Endothelial cell of umbilical vein (primary cell): ENCODE measurements around the gene IL16. TPM values are rescaled to one million over a fixed set of nuclear protein-coding genes. Genes with fewer than 3 reads are reported as not detected.

ENCODE experiments used
- BruUV-seq: library from RNA; stranded (reverse); fragments of 400-500 nt; replicated peaks from 2 replicates; lab custom pipeline; 2021; lab: Mats Ljungman, UMichigan
- CTCF ChIA-PET: fragments of 300-600, 350-600 bp; sonication (Branson Sonifier 250); formaldehyde crosslinking; loops from one replicate; lab custom pipeline; 2021; ENCODE audit warnings: antibody characterized with exemption, inconsistent platforms; lab: Charles Lee
- POLR2A ChIA-PET: fragments of 300-600, 350-600 bp; sonication (Branson Sonifier 250); formaldehyde crosslinking; loops from one replicate; lab custom pipeline; 2021; ENCODE audit warnings: antibody characterized with exemption, inconsistent platforms; lab: Charles Lee
- DNase-seq: peaks from one replicate; pipeline ENCODE4 v3.0.0-alpha.2; 2011; ENCODE audit warnings: low read depth, low spot score
- FAIRE-seq: peaks from 2 replicates; lab custom pipeline; 2011; peaks lifted over from hg19 to GRCh38; lab: Jason Lieb, UNC
- H2AFZ ChIP-seq: 2 replicates; pipeline ENCODE4 v1.6.0; 2012; ENCODE audit warnings: low read depth, low read length, control low read depth, inconsistent platforms
- H3K27ac ChIP-seq: 2 replicates; pipeline ENCODE4 v1.5.1; 2011; ENCODE audit warnings: low read depth, mild to moderate bottlenecking, control low read depth, low read length, moderate library complexity; ENCODE audit not compliant: insufficient read depth
- H3K27me3 ChIP-seq, 2 experiments: 2 replicates each; pipeline versions ENCODE4 v1.6.0 to v1.6.1; 2011; ENCODE audit warnings: low read length in 2 of 2, mixed read lengths in 1 of 2; ENCODE audit not compliant: control insufficient read depth in 2 of 2, insufficient read depth in 2 of 2
- H3K36me3 ChIP-seq, 2 experiments: 2 replicates in 1 of 2; 3 replicates in 1 of 2; pipeline ENCODE4 v1.5.1; 2011; ENCODE audit warnings: low read length in 2 of 2, mild to moderate bottlenecking in 1 of 2, moderate library complexity in 1 of 2; ENCODE audit not compliant: control insufficient read depth in 2 of 2, insufficient read depth in 2 of 2; ENCODE audit errors: extremely low read depth in 1 of 2
- H3K4me1 ChIP-seq: 3 replicates; pipeline ENCODE4 v1.5.1; 2011; ENCODE audit warnings: mild to moderate bottlenecking, low read length; ENCODE audit not compliant: control insufficient read depth, insufficient read depth; ENCODE audit errors: extremely low read depth
- H3K4me2 ChIP-seq: 2 replicates; pipeline ENCODE4 v1.6.1; 2011; ENCODE audit warnings: low read length, control low read depth, mixed read lengths; ENCODE audit not compliant: insufficient read depth
- H3K4me3 ChIP-seq, 3 experiments: fragments of 200-600 bp in 1 of 3; sonication (generic), shearing (Covaris generic) in 1 of 3; replicated peaks in 1 of 3; 2 replicates each; pipeline ENCODE4 v1.5.1; 2011 to 2016; ENCODE audit warnings: control low read depth in 3 of 3, low read length in 3 of 3, mild to moderate bottlenecking in 2 of 3, inconsistent platforms in 1 of 3, low read depth in 1 of 3, moderate library complexity in 1 of 3; ENCODE audit not compliant: insufficient read depth in 1 of 3
- H3K79me2 ChIP-seq: 2 replicates; pipeline ENCODE4 v1.6.0; 2012; ENCODE audit warnings: low read length, inconsistent platforms; ENCODE audit not compliant: control insufficient read depth, insufficient read depth
- H3K9ac ChIP-seq: replicated peaks from 2 replicates; pipeline ENCODE3; 2011; ENCODE audit warnings: low read length, control low read depth; ENCODE audit not compliant: insufficient read depth; ENCODE audit errors: extremely low read depth
- H3K9me1 ChIP-seq: replicated peaks from 3 replicates; pipeline ENCODE4 v1.6.0; 2011; ENCODE audit warnings: mild to moderate bottlenecking, low read length; ENCODE audit not compliant: control insufficient read depth, insufficient read depth; ENCODE audit errors: extremely low read depth
- H3K9me3 ChIP-seq: replicated peaks from 2 replicates; pipeline ENCODE4 v1.5.1; 2012; ENCODE audit warnings: low read length, inconsistent platforms; ENCODE audit not compliant: control insufficient read depth, insufficient read depth
- H4K20me1 ChIP-seq: replicated peaks from 2 replicates; pipeline ENCODE3; 2011; ENCODE audit warnings: mild to moderate bottlenecking, low read length; ENCODE audit not compliant: control insufficient read depth, insufficient read depth; ENCODE audit errors: extremely low read depth
- CTCF ChIP-seq, 2 donors: IDR thresholded peaks; 1 replicate in 1 of 2; 2 replicates in 1 of 2; pipeline ENCODE4 v1.5.1; 2011; ENCODE audit warnings: low read length in 2 of 2, mild to moderate bottlenecking in 2 of 2, moderate library complexity in 2 of 2, control low read depth in 1 of 2, inconsistent platforms in 1 of 2, low read depth in 1 of 2; ENCODE audit not compliant: insufficient read depth in 1 of 2; ENCODE audit errors: extremely low read depth in 1 of 2
- EZH2 ChIP-seq: IDR thresholded peaks from 2 replicates; pipeline ENCODE4 v1.6.1; 2012; ENCODE audit warnings: borderline replicate concordance, low read depth, mild to moderate bottlenecking, moderate library complexity, low read length, inconsistent platforms; ENCODE audit not compliant: severe bottlenecking
- FOS ChIP-seq: IDR thresholded peaks from 2 replicates; pipeline ENCODE4 v1.6.1; 2011; ENCODE audit warnings: mild to moderate bottlenecking, low read length, moderate library complexity, borderline replicate concordance; ENCODE audit not compliant: insufficient read depth
- GATA2 ChIP-seq: IDR thresholded peaks from 2 replicates; pipeline ENCODE4 v1.7.0; 2011; ENCODE audit warnings: low read depth, mild to moderate bottlenecking, moderate library complexity, mixed read lengths, low read length; ENCODE audit not compliant: insufficient read length, insufficient read depth
- JUN ChIP-seq: IDR thresholded peaks from 2 replicates; pipeline ENCODE4 v1.6.1; 2011; ENCODE audit warnings: borderline replicate concordance, low read depth; ENCODE audit not compliant: insufficient read length, insufficient read depth
- MAX ChIP-seq: IDR thresholded peaks from 2 replicates; pipeline ENCODE4 v1.6.1; 2011; ENCODE audit not compliant: insufficient read depth, insufficient read length
- MYC ChIP-seq: IDR thresholded peaks from one replicate; pipeline ENCODE4 v1.6.1; 2011; ENCODE audit warnings: mild to moderate bottlenecking, low read depth, low read length
- POLR2A ChIP-seq: IDR thresholded peaks from 2 replicates; pipeline ENCODE4 v1.6.1; 2012; ENCODE audit warnings: low read depth, mild to moderate bottlenecking, control low read depth, low read length
- POLR2AphosphoS5 ChIP-seq: IDR thresholded peaks from 2 replicates; pipeline ENCODE4 v1.6.1; 2012; ENCODE audit warnings: low read depth, mild to moderate bottlenecking, control low read depth, low read length, moderate library complexity; ENCODE audit not compliant: insufficient read depth
- dilution Hi-C: fragments of 300-500 bp; cut with MboI; formaldehyde crosslinking; loops from one replicate; pipeline ENCODE4 v1.15.0; 2019; ENCODE audit warnings: low sequenced_read_pairs; ENCODE audit not compliant: extremely low pct_ligation_motif_present
- intact Hi-C: fragments of 100-400 bp; cut with micrococcal nuclease; formaldehyde crosslinking; loops from one replicate; pipeline ENCODE4 v1.10.0; 2022
- polyA plus RNA-seq, 4 experiments: library from polyadenylated mRNA; depleted of rRNA in 3 of 4; stranded (reverse) in 3 of 4; unstranded in 1 of 4; fragments of >200 nt; gene quantifications; 2 replicates each; pipeline versions ENCODE4 v1.2.1 to v1.2.3, GENCODE V29; 2011 to 2012; ENCODE audit warnings: missing spikeins in 1 of 4
- total RNA-seq: library from RNA; stranded (reverse); gene quantifications from 2 replicates; pipeline ENCODE4 v1.2.3, GENCODE V29; 2021

Gene IL16
- total and polyA plus RNA-seq, 2 donors (not counting 3 experiments of a cell fraction or from before 2014, with no cell fraction given): 0.29 to 2.1 TPM

- H2AFZ ChIP-seq: no peak overlapping the region
Observed at GRCh38 chr15:81161160-81161673, 35.5 kb upstream of the IL16 start.

More at GRCh38 chr15:81161160-81161673, 35.5 kb upstream of the IL16 start:
- ChIA-PET CTCF (interaction anchor here (0.9 to 10.3 kb wide), 2 partner anchors 105 to 106 kb away, joined by 3 to 472 read pairs; no protein-coding TSS in a partner anchor), POLR2A (no interaction called here)
- no peaks in the 10 kb centered on the region for H3K4me1 ChIP-seq
- no peaks in the 10 kb centered on the region for H3K36me3 ChIP-seq
- H3K27me3 ChIP-seq: peaks cover 0 to 2% of the 10 kb centered on the region in 2 experiments
- intact Hi-C loops: loop anchor here (5.0 kb wide), 1 partner anchor 54 kb away; no protein-coding TSS in a partner anchor
- no peak overlapping the region for H3K4me2 ChIP-seq
- no peaks in the 10 kb centered on the region for H3K9me1 ChIP-seq
- DNase-seq (no peak), FAIRE-seq (no peak)
- H3K79me2 ChIP-seq: no peaks in the 10 kb centered on the region
- no peak overlapping the region for H3K9ac ChIP-seq
- no peaks in the 10 kb centered on the region for H4K20me1 ChIP-seq
- H3K9me3 ChIP-seq: no peaks in the 10 kb centered on the region
- H3K27ac ChIP-seq: no peak overlapping the region
- dilution Hi-C loops: no loop called here
- no peak overlapping the region for H3K4me3 ChIP-seq
- no peak for TF ChIP-seq EZH2
- no peak for TF ChIP-seq JUN
- no peak for TF ChIP-seq POLR2AphosphoS5
- no peak for TF ChIP-seq MYC
- no peak for TF ChIP-seq FOS
- no peak for TF ChIP-seq CTCF (IDR thresholded peaks at IDR 0.05; ENCODE audit: extremely low read depth in 1 of 2, insufficient read depth in 1 of 2, low read depth in 1 of 2, low read length in 2 of 2)
- no peak for TF ChIP-seq POLR2A
- TF ChIP-seq GATA2: no peak
- TF ChIP-seq MAX: no peak
- BruUV-seq: no TSS peak
